Measurements from ENCODE around the gene LYRM4. TPM values are rescaled to one million over a fixed set of nuclear protein-coding genes. Genes with fewer than 3 reads are reported as not detected.

Gene LYRM4
- total RNA-seq, 6 experiments from 2014 or later = 5.7 to 11.5 (median 8.5) TPM

DNA sequence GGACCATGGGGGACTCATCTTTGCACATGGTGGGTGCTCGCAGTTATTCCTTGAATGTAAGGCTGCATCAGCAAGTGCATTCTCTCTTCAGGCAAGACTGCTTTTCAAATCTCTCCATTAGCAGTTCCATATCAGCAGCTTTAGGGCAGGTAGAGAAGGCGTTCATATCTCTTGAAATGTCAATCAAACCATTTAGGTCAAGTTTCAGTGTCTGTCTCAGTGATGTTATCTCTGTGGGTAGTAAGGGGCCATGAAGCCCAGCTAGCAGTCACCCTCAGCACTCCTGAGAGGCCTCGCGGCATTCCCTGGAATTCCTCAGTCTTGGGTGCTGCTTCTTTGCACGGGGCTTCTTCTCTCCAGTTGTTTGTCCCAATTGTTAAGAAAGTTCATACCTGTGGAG lies 24.8 kb upstream of the LYRM4 start:
- TF ChIP-seq POLR2A (IDR thresholded peaks at IDR 0.05) = no peak
- TF ChIP-seq, protein P1, sequence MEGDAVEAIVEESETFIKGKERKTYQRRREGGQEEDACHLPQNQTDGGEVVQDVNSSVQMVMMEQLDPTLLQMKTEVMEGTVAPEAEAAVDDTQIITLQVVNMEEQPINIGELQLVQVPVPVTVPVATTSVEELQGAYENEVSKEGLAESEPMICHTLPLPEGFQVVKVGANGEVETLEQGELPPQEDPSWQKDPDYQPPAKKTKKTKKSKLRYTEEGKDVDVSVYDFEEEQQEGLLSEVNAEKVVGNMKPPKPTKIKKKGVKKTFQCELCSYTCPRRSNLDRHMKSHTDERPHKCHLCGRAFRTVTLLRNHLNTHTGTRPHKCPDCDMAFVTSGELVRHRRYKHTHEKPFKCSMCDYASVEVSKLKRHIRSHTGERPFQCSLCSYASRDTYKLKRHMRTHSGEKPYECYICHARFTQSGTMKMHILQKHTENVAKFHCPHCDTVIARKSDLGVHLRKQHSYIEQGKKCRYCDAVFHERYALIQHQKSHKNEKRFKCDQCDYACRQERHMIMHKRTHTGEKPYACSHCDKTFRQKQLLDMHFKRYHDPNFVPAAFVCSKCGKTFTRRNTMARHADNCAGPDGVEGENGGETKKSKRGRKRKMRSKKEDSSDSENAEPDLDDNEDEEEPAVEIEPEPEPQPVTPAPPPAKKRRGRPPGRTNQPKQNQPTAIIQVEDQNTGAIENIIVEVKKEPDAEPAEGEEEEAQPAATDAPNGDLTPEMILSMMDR (IDR thresholded peaks at IDR 0.05) = no peak
- H3K9me3 ChIP-seq = no peaks in the 10 kb centered on the region
- no peak overlapping the region for H3K4me3 ChIP-seq
- no peaks in the 10 kb centered on the region for H3K27me3 ChIP-seq
- intact Hi-C loops (cut with DNase I) = no loop called here
- H3K36me3 ChIP-seq = no peaks in the 10 kb centered on the region
- H3K27ac ChIP-seq = no peak overlapping the region
- ATAC-seq (no peak), DNase-seq (no peak)
- H3K4me1 ChIP-seq = no peaks in the 10 kb centered on the region
- WGBS (ENCODE audit: insufficient coverage, low coverage, low lambda C conversion rate, missing lambda C conversion rate) = 95% methylated on average over 4 of the region's 5 CpGs

DNA sequence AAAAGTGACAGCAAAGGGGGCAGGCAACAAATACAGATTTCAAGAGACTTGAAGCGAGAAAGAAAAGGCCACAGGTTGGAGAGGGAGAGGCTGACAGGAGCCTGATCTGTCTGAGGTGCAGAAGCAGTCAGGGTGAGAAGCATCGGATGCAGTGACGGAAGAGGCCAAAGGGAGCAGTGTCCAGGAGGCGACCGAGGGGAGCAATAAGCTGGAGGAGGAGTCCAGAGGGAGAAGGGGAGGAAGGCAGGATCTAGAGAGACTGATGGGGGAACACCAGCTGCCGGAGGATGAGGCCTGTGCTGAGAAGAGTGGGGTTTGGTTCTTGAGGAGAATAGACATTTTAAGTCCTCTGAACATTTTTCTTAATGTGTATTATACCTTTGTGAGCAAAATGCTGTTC lies 24.3 kb upstream of the LYRM4 start:
- WGBS (ENCODE audit: insufficient coverage, low coverage, low lambda C conversion rate, missing lambda C conversion rate) = 94% methylated on average over 5 of the region's 6 CpGs
- TF ChIP-seq, protein P1 (IDR thresholded peaks at IDR 0.05) = no peak
- no peak for TF ChIP-seq POLR2A (IDR thresholded peaks at IDR 0.05)
- Histone ChIP-seq H3K9me3 (no peaks in the 10 kb centered on the region), H3K27me3 (no peaks in the 10 kb centered on the region), H3K36me3 (no peaks in the 10 kb centered on the region), H3K27ac (no peak overlapping the region), H3K4me3 (no peak overlapping the region), H3K4me1 (no peaks in the 10 kb centered on the region)
- intact Hi-C loops (cut with DNase I) = no loop called here
- ATAC-seq = no peak
- no peak for DNase-seq

DNA sequence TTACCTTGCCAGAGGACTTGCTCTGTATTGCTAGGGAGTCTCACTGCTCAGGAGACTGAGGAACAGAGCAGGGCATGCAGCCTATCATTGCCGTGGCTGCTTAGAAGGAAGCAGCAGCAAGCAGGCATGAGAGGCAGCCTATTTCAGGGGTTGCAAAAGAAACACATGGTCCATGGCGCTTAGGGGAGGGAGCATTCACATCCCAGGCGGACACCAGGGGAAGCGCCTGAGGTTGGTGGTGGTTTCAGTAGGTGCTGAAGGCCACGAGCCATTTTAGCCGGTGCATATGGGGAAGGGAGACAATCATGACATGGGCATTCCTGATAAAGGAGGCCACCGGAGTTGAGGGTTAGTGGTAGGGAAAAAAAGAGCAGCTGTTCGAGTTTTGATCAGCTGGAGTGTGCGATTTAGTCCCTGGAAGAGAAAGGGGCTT lies 21.5 kb upstream of the LYRM4 start:
- Histone ChIP-seq H3K9me3 (no peaks in the 10 kb centered on the region), H3K4me3 (no peak overlapping the region), H3K4me1 (no peaks in the 10 kb centered on the region), H3K36me3 (no peaks in the 10 kb centered on the region), H3K27ac (no peak overlapping the region), H3K27me3 (no peaks in the 10 kb centered on the region)
- intact Hi-C loops (cut with DNase I) = no loop called here
- WGBS (ENCODE audit: insufficient coverage, low coverage, low lambda C conversion rate, missing lambda C conversion rate) = 73% methylated on average over 7 of the region's 9 CpGs
- ATAC-seq (no peak), DNase-seq (no peak)
- TF ChIP-seq, protein P1 (IDR thresholded peaks at IDR 0.05) = no peak
- TF ChIP-seq POLR2A (IDR thresholded peaks at IDR 0.05) = no peak

DNA sequence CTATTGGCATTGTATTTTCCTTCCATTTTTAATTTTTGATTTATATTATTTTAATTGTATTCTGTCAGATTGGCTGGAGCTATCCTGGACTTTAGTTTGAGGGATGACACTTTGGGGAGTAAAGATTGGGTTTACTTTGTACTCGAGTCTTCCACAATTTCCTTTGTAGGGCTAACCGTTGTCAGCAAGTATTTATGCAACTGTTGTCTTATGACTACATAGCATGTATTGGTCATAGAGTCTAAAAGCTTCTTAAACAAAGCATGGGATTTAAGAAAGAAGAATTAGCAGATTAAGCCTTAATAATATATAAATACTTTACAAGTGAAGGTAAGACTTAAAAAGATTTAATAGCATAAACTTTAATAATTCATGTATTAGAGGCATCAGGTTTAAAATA lies 20.2 kb upstream of the LYRM4 start:
- TF ChIP-seq, protein P1 (IDR thresholded peaks at IDR 0.05) = no peak
- no peak for TF ChIP-seq POLR2A (IDR thresholded peaks at IDR 0.05)
- H3K4me3 ChIP-seq = no peak overlapping the region
- intact Hi-C loops (cut with DNase I) = no loop called here
- no peak overlapping the region for H3K27ac ChIP-seq
- WGBS (ENCODE audit: insufficient coverage, low coverage, low lambda C conversion rate, missing lambda C conversion rate) = 56% methylated on average over 2 of the region's 2 CpGs
- H3K36me3 ChIP-seq = no peaks in the 10 kb centered on the region
- no peaks in the 10 kb centered on the region for H3K4me1 ChIP-seq
- H3K27me3 ChIP-seq = no peaks in the 10 kb centered on the region
- no peak for ATAC-seq
- no peak for DNase-seq
- no peaks in the 10 kb centered on the region for H3K9me3 ChIP-seq

DNA sequence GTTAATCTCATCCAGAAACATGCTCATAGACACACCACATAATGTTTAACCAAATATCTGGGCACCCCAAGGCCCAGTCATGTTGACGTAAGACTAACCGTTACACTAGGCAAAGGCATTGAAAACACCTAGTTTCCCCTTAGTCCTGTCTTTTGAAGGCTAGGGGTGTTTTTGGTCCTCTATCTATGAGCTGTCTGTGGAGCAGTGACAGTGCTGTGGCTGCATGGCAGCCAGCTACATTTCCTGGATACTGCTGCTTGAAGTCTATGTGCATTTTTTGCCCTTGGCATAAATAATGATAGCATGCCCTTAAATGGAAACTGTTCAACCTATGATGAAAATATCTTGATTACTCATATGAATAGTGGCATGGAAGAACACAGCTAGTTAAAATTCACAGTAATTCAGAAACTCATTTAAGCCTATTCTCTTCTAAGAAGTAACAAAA lies 19.2 kb upstream of the LYRM4 start:
- H3K9me3 ChIP-seq = no peaks in the 10 kb centered on the region
- 80% methylated on average over 2 of the region's 2 CpGs for WGBS (ENCODE audit: insufficient coverage, low coverage, low lambda C conversion rate, missing lambda C conversion rate)
- ATAC-seq = no peak
- intact Hi-C loops (cut with DNase I) = no loop called here
- no peak overlapping the region for H3K4me3 ChIP-seq
- TF ChIP-seq, protein P1 (IDR thresholded peaks at IDR 0.05) = no peak
- TF ChIP-seq POLR2A (IDR thresholded peaks at IDR 0.05) = no peak
- H3K4me1 ChIP-seq = no peaks in the 10 kb centered on the region
- H3K36me3 ChIP-seq = no peaks in the 10 kb centered on the region
- no peak for DNase-seq
- H3K27me3 ChIP-seq = no peaks in the 10 kb centered on the region
- no peak overlapping the region for H3K27ac ChIP-seq

Measured in right lobe of liver (tissue), 6 donors.